ENCODE data around the gene SYVN1. TPM values are rescaled to one million over a fixed set of nuclear protein-coding genes. Genes with fewer than 3 reads are reported as not detected.
A peak's percentile ranks its signal among the peaks of the same experiment; 100 is the strongest.

Gene SYVN1
- total and polyA plus RNA-seq, 4 donors: 19.9 to 210 (median 56.6) TPM

GRCh38 chr11:65182258-65183170 is 48.2 kb upstream of the SYVN1 start:
- Histone ChIP-seq H3K27ac (ENCODE audit: low read depth in 1 of 2, low read length in 2 of 2) (peak overlapping the region; percentile 71 to 77), H3K27me3 (ENCODE audit: control insufficient read depth in 4 of 4, insufficient read depth in 4 of 4, low read length in 3 of 4) (no peaks in the 10 kb centered on the region), H3K9ac (ENCODE audit: low read depth in 1 of 2, low read length in 2 of 2) (peak overlapping the region in 1 of 2 donors; percentile 66), H3K4me3 (ENCODE audit: low read depth in 1 of 3, low read length in 3 of 3) (peak overlapping the region; percentile 66 to 91 (median 67)), H3K9me3 (ENCODE audit: control insufficient read depth in 4 of 4, low read length in 3 of 4) (no peaks in the 10 kb centered on the region), H3K4me1 (ENCODE audit: control insufficient read depth in 4 of 4, insufficient read depth in 4 of 4, low read length in 3 of 4) (peaks cover 6 to 23% (median 15%) of the 10 kb centered on the region in 4 donors), H3K36me3 (ENCODE audit: control insufficient read depth in 4 of 4, insufficient read depth in 3 of 4, low read depth in 1 of 4, low read length in 3 of 4) (peaks cover 3 to 18% (median 12%) of the 10 kb centered on the region in 4 donors)
- TF ChIP-seq HNF4A (conservative IDR thresholded peaks at IDR 0.05) (no peak), NR2F2 (IDR thresholded peaks at IDR 0.05) (no peak), CTCF (IDR thresholded peaks at IDR 0.05; ENCODE audit: low read depth, low read length, missing input control) (no peak), EGR1 (IDR thresholded peaks at IDR 0.05; ENCODE audit: low read depth in 2 of 2) (no peak), JUND (IDR thresholded peaks at IDR 0.05) (no peak), YY1 (IDR thresholded peaks at IDR 0.05) (no peak), REST (IDR thresholded peaks at IDR 0.05) (no peak), ZBTB33 (IDR thresholded peaks at IDR 0.05) (no peak), RXRA (IDR thresholded peaks at IDR 0.05) (no peak), RAD21 (IDR thresholded peaks at IDR 0.05) (no peak), GABPA (IDR thresholded peaks at IDR 0.05 in 1 of 2, conservative IDR thresholded peaks at IDR 0.05 in 1 of 2) (no peak)
- 59% methylated on average over 23 of the region's 23 CpGs for WGBS
- no peak for DNase-seq (ENCODE audit: low spot score)

- Histone ChIP-seq H3K9me3 (ENCODE audit: control insufficient read depth in 4 of 4, low read length in 3 of 4) (no peaks in the 10 kb centered on the region), H3K27ac (ENCODE audit: low read depth in 1 of 2, low read length in 2 of 2) (peak within 1 kb of the TSS; percentile 76 to 77), H3K27me3 (ENCODE audit: control insufficient read depth in 4 of 4, insufficient read depth in 4 of 4, low read length in 3 of 4) (no peaks in the 10 kb centered on the region), H3K4me3 (ENCODE audit: low read depth in 1 of 3, low read length in 3 of 3) (peak within 1 kb of the TSS; percentile 82 to 91 (median 90)), H3K9ac (ENCODE audit: low read depth in 1 of 2, low read length in 2 of 2) (peak within 1 kb of the TSS; percentile 43 to 66), H3K36me3 (ENCODE audit: control insufficient read depth in 4 of 4, insufficient read depth in 3 of 4, low read depth in 1 of 4, low read length in 3 of 4) (peaks cover 3 to 14% (median 8%) of the 10 kb centered on the region in 4 donors), H3K4me1 (ENCODE audit: control insufficient read depth in 4 of 4, insufficient read depth in 4 of 4, low read length in 3 of 4) (peaks cover 6 to 23% (median 15%) of the 10 kb centered on the region in 4 donors)
- DNase-seq (ENCODE audit: low spot score): peak; percentile 84
- TF ChIP-seq HNF4A (conservative IDR thresholded peaks at IDR 0.05): no peak
- no peak for TF ChIP-seq RXRA (IDR thresholded peaks at IDR 0.05)
- TF ChIP-seq GABPA (IDR thresholded peaks at IDR 0.05 in 1 of 2, conservative IDR thresholded peaks at IDR 0.05 in 1 of 2): no peak
- WGBS: 1% methylated on average over 43 of the region's 43 CpGs
Measured at GRCh38 chr11:65181569-65182257, 47.4 kb upstream of the SYVN1 start, which contains the start of gene CAPN1. TSS of gene CAPN1 (plus strand) at chr11:65181928. CDS start at chr11:65182702, 774 bp downstream.

Data from liver (tissue), 9 donors.